CD4-positive, CD25-positive, alpha-beta regulatory T cell (primary cell): Measurements from ENCODE around the gene ZDHHC11B. TPM values are rescaled to one million over a fixed set of nuclear protein-coding genes. Genes with fewer than 3 reads are reported as not detected.
"Not testable (repeated sequence)": the region's sequence is repeated elsewhere in the genome, so short reads cannot be mapped to it uniquely, and the experiment has no call there.

ENCODE experiments used
- ATAC-seq, 2 donors: fragments of 150-1000 bp; cut with Tn5 transposase; one replicate each; pipeline ENCODE4 v1.10.0; 2021; ENCODE audit warnings: low read depth in 2 of 2, moderate number of reproducible peaks in 2 of 2, moderate library complexity in 1 of 2
- DNase-seq, 3 donors: peaks; one replicate each; pipeline versions ENCODE4 v3.0.0 to v3.0.0-alpha.2; 2012 to 2022; ENCODE audit warnings: mixed read lengths in 1 of 3
- H3K27ac ChIP-seq: one replicate; pipeline ENCODE4 v1.7.0; 2013; ENCODE audit warnings: mild to moderate bottlenecking, low read length; ENCODE audit not compliant: insufficient read depth, poor library complexity, severe bottlenecking
- H3K27me3 ChIP-seq: one replicate; pipeline ENCODE4 v1.7.0; 2013; ENCODE audit warnings: low read length; ENCODE audit not compliant: control insufficient read depth, insufficient read depth
- H3K36me3 ChIP-seq: one replicate; pipeline ENCODE4 v1.7.0; 2013; ENCODE audit warnings: mild to moderate bottlenecking, low read length, moderate library complexity; ENCODE audit not compliant: control insufficient read depth, insufficient read depth
- H3K4me1 ChIP-seq: 2 replicates; pipeline ENCODE4 v1.7.0; 2013; ENCODE audit warnings: mild to moderate bottlenecking, low read length; ENCODE audit not compliant: insufficient read depth, control insufficient read depth, poor library complexity, severe bottlenecking
- H3K4me3 ChIP-seq: one replicate; pipeline ENCODE4 v1.7.0; 2013; ENCODE audit warnings: low read depth, mild to moderate bottlenecking, low read length, moderate library complexity
- H3K9me3 ChIP-seq, 2 experiments: 1 replicate in 1 of 2; 2 replicates in 1 of 2; pipeline ENCODE4 v1.7.0; 2013; ENCODE audit warnings: low read length in 2 of 2, mild to moderate bottlenecking in 1 of 2, moderate library complexity in 1 of 2; ENCODE audit not compliant: control insufficient read depth in 2 of 2
- H3K27ac Mint-ChIP-seq, 3 donors: one replicate each; pipeline ENCODE4 v1.8.0; 2020 to 2022; ENCODE audit warnings: mild to moderate bottlenecking in 3 of 3, mixed read lengths in 3 of 3, moderate library complexity in 2 of 3
- H3K27me3 Mint-ChIP-seq: one replicate; pipeline ENCODE4 v1.8.0; 2022; ENCODE audit warnings: mild to moderate bottlenecking, mixed read lengths
- H3K36me3 Mint-ChIP-seq: one replicate; pipeline ENCODE4 v1.8.0; 2020; ENCODE audit warnings: mixed read lengths
- H3K4me1 Mint-ChIP-seq, 4 donors: one replicate each; pipeline ENCODE4 v1.8.0; 2020 to 2022; ENCODE audit warnings: mixed read lengths in 4 of 4, mild to moderate bottlenecking in 1 of 4
- H3K4me3 Mint-ChIP-seq, 4 donors: one replicate each; pipeline ENCODE4 v1.8.0; 2020 to 2022; ENCODE audit warnings: mild to moderate bottlenecking in 4 of 4, mixed read lengths in 4 of 4, moderate library complexity in 3 of 4
- H3K9me3 Mint-ChIP-seq, 7 donors: one replicate each; pipeline ENCODE4 v1.8.0; 2020 to 2022; ENCODE audit warnings: mixed read lengths in 7 of 7, mild to moderate bottlenecking in 3 of 7, moderate library complexity in 2 of 7
- polyA plus RNA-seq, 4 donors: library from polyadenylated mRNA; unstranded; fragments of 300-500 nt; fragmentation: Illumina TruSeq; gene quantifications; one replicate each; pipeline ENCODE4 v1.2.3, GENCODE V29; 2021
- total RNA-seq: library from RNA; stranded (reverse); gene quantifications from one replicate; pipeline ENCODE4 v1.2.3, GENCODE V29; 2022

Gene ZDHHC11B
- total and polyA plus RNA-seq, 5 donors from 2014 or later = 17.7 TPM; not detected in 4

GRCh38 chr5:686936-687335 is 97.6 kb downstream of the ZDHHC11B start:
- not testable (repeated sequence) for H3K27ac ChIP-seq, H3K36me3 Mint-ChIP-seq, H3K36me3 ChIP-seq, H3K4me1 Mint-ChIP-seq, ATAC-seq, H3K9me3 ChIP-seq, H3K9me3 Mint-ChIP-seq, DNase-seq, H3K27ac Mint-ChIP-seq, H3K4me1 ChIP-seq, H3K4me3 Mint-ChIP-seq, H3K4me3 ChIP-seq, H3K27me3 Mint-ChIP-seq, H3K27me3 ChIP-seq

DNA sequence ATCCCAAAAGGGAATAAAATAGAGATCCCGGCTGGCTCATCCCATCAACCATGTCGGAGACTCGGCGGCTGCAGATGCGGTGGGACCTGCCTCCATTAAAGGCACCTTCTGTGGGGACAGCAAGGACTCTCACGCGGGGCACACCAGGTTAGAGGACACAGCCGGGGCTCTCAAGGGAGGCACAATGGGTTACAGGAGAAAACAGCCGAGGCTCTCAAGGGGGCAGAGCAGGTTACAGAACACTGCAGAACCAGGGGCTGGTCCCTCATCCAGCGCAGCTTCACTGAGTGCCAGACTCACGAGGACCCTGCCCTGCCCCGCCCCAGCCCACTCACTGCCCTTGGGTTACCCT is 98.4 kb downstream of the ZDHHC11B start:
- H3K36me3 Mint-ChIP-seq, H3K27me3 Mint-ChIP-seq, H3K36me3 ChIP-seq, H3K27ac Mint-ChIP-seq, H3K4me1 ChIP-seq, ATAC-seq, DNase-seq, H3K4me1 Mint-ChIP-seq, H3K4me3 Mint-ChIP-seq, H3K4me3 ChIP-seq, H3K27me3 ChIP-seq, H3K27ac ChIP-seq, H3K9me3 ChIP-seq, H3K9me3 Mint-ChIP-seq: not testable (repeated sequence)

GRCh38 chr5:685262-686171 is 99.0 kb downstream of the ZDHHC11B start:
- Mint-ChIP-seq H3K4me3 (no peak overlapping the region), H3K36me3 (no peaks in the 10 kb centered on the region), H3K4me1 (no peaks in the 10 kb centered on the region), H3K9me3 (no peaks in the 10 kb centered on the region), H3K27me3 (no peaks in the 10 kb centered on the region), H3K27ac (no peak overlapping the region)
- Histone ChIP-seq H3K4me1 (no peaks in the 10 kb centered on the region), H3K27me3 (no peaks in the 10 kb centered on the region), H3K36me3 (no peaks in the 10 kb centered on the region), H3K9me3 (no peaks in the 10 kb centered on the region), H3K4me3 (no peak overlapping the region), H3K27ac (no peak overlapping the region)
- no peak for DNase-seq
- ATAC-seq = no peak

DNA sequence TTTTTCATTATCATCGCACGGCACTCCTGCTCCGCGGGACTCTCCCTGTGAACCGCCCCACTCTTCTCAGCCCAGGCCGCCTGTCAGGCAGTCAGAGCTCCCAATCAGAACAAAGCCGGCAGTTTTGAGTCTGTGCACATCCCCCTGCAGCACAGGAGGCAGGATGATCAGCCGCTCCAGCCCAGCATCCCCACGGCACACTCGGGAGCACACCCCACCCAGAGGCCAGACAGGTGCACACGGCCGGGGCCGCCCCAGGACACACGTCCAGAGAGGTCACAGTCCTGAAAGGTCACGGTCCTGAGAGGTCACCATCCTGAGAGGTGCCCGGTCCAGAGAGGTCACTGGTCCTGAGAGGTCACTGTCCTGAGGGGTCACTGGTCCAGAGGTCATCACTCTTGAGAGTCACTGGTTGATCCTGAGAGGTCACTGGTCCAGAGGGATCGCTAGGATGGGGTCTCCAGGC is 99.7 kb downstream of the ZDHHC11B start:
- no peaks in the 10 kb centered on the region for H3K4me1 Mint-ChIP-seq
- DNase-seq = no peak
- H3K27me3 Mint-ChIP-seq = no peaks in the 10 kb centered on the region
- no peaks in the 10 kb centered on the region for H3K9me3 Mint-ChIP-seq
- Histone ChIP-seq H3K27me3 (no peaks in the 10 kb centered on the region), H3K4me3 (no peak overlapping the region), H3K27ac (no peak overlapping the region), H3K9me3 (no peaks in the 10 kb centered on the region), H3K4me1 (no peaks in the 10 kb centered on the region), H3K36me3 (no peaks in the 10 kb centered on the region)
- no peaks in the 10 kb centered on the region for H3K36me3 Mint-ChIP-seq
- no peak overlapping the region for H3K27ac Mint-ChIP-seq
- ATAC-seq = no peak
- no peak overlapping the region for H3K4me3 Mint-ChIP-seq

DNA sequence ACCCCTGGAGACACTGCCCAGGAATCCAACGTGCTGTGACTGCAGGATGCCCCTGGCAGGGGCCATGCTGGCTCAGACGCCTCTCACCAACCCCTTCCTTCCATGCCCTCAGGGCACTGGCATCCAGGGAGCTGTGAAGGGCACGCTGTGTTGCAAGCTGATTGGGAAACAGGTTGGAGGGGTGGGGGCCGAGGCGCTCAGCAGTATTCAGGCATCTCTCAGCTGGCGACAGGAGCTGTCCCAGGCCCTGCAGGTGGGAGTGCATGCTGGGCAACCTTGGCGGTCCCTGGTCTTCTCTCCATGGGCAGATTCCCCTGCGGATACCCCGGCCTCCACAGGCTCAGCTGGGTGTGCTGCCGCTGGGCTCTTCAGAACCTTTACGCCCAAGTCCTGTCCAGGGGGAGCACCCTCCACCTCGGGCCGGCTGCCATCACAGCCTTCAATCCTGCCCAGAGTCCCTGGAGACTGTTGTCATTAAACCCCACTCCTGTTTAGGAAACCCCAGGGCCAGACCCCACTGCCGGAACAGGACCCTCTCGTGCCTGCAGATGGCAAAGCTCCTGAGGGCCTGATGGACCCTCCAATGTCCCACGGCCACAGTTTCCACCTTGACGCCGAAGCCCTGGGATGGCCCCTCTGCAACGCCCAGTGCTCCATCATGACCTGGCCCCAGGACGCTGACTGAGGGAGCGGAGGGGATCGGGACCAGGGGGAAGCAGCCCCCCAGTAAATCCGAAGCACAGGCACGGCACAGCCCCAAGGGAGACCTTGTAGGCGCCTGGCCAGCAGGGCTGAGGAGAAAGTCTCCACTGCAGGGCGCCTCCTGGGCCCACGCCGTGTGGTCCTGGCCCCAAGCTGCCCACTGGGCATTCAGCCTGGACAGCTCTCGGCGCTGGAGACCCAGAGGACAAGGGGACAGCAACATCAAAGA is 100.7 kb downstream of the ZDHHC11B start:
- DNase-seq = no peak
- Histone ChIP-seq H3K27me3 (no peaks in the 10 kb centered on the region), H3K27ac (no peak overlapping the region), H3K9me3 (no peaks in the 10 kb centered on the region), H3K36me3 (no peaks in the 10 kb centered on the region), H3K4me3 (no peak overlapping the region), H3K4me1 (no peaks in the 10 kb centered on the region)
- Mint-ChIP-seq H3K27ac (no peak overlapping the region), H3K4me1 (no peaks in the 10 kb centered on the region), H3K9me3 (no peaks in the 10 kb centered on the region), H3K27me3 (no peaks in the 10 kb centered on the region), H3K4me3 (no peak overlapping the region), H3K36me3 (no peaks in the 10 kb centered on the region)
- ATAC-seq = no peak

- not testable (repeated sequence) for H3K4me3 Mint-ChIP-seq, H3K27ac ChIP-seq, H3K27me3 Mint-ChIP-seq, H3K9me3 Mint-ChIP-seq, H3K4me1 ChIP-seq, H3K9me3 ChIP-seq, ATAC-seq, H3K36me3 Mint-ChIP-seq, H3K27me3 ChIP-seq, DNase-seq, H3K4me1 Mint-ChIP-seq, H3K27ac Mint-ChIP-seq, H3K36me3 ChIP-seq, H3K4me3 ChIP-seq
These were observed 101.7 kb downstream of the ZDHHC11B start for GRCh38 chr5:682651-683358.

- not testable (repeated sequence) for H3K27ac ChIP-seq, DNase-seq, H3K4me3 ChIP-seq, H3K4me3 Mint-ChIP-seq, H3K36me3 Mint-ChIP-seq, H3K27me3 Mint-ChIP-seq, H3K9me3 ChIP-seq, H3K36me3 ChIP-seq, H3K4me1 ChIP-seq, ATAC-seq, H3K4me1 Mint-ChIP-seq, H3K27me3 ChIP-seq, H3K27ac Mint-ChIP-seq, H3K9me3 Mint-ChIP-seq
These were observed 102.3 kb downstream of the ZDHHC11B start for GRCh38 chr5:682216-682615.
